GM21786 (cell line): ENCODE measurements around the gene MSH6.
A peak's percentile ranks its signal among the peaks of the same experiment; 100 is the strongest.

ENCODE experiments used
- ATAC-seq: cut with Tn5 transposase; IDR thresholded peaks from one replicate; pipeline ENCODE4 v1.9.1; 2021; ENCODE audit not compliant: unreplicated experiment

The MSH6 gene, protein sequence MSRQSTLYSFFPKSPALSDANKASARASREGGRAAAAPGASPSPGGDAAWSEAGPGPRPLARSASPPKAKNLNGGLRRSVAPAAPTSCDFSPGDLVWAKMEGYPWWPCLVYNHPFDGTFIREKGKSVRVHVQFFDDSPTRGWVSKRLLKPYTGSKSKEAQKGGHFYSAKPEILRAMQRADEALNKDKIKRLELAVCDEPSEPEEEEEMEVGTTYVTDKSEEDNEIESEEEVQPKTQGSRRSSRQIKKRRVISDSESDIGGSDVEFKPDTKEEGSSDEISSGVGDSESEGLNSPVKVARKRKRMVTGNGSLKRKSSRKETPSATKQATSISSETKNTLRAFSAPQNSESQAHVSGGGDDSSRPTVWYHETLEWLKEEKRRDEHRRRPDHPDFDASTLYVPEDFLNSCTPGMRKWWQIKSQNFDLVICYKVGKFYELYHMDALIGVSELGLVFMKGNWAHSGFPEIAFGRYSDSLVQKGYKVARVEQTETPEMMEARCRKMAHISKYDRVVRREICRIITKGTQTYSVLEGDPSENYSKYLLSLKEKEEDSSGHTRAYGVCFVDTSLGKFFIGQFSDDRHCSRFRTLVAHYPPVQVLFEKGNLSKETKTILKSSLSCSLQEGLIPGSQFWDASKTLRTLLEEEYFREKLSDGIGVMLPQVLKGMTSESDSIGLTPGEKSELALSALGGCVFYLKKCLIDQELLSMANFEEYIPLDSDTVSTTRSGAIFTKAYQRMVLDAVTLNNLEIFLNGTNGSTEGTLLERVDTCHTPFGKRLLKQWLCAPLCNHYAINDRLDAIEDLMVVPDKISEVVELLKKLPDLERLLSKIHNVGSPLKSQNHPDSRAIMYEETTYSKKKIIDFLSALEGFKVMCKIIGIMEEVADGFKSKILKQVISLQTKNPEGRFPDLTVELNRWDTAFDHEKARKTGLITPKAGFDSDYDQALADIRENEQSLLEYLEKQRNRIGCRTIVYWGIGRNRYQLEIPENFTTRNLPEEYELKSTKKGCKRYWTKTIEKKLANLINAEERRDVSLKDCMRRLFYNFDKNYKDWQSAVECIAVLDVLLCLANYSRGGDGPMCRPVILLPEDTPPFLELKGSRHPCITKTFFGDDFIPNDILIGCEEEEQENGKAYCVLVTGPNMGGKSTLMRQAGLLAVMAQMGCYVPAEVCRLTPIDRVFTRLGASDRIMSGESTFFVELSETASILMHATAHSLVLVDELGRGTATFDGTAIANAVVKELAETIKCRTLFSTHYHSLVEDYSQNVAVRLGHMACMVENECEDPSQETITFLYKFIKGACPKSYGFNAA (N-terminal part only)

DNA sequence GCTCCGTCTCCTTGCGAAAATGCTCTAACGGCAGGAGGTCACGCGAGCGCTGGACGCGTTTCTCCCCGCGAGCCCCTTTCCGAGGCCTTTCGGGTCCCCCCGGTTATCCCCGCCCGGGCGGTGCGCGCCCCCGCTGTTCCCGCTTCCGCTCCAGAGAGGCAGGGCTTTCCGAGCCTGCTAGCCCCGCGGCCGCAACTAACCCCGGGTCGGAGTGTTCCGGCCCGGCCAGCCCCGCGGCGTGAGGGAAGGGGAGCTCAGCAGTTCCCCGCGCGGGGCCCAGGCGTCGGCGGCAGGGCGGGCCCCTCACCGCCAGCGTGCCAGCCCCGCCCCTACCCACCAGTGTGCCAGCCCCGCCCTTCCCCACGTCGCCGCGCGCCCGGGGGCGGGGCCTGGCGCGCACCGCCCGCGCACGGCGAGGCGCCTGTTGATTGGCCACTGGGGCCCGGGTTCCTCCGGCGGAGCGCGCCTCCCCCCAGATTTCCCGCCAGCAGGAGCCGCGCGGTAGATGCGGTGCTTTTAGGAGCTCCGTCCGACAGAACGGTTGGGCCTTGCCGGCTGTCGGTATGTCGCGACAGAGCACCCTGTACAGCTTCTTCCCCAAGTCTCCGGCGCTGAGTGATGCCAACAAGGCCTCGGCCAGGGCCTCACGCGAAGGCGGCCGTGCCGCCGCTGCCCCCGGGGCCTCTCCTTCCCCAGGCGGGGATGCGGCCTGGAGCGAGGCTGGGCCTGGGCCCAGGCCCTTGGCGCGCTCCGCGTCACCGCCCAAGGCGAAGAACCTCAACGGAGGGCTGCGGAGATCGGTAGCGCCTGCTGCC lies at the start of gene MSH6:
MSH6 (plus strand) TSS at position 475 of the 815 bp plus-strand sequence; CDS start at position 564, 89 bp downstream.
- ATAC-seq, result peak; percentile 85

GRCh38 chr2:47735136-47735869 lies 47.6 kb upstream of the MSH6 start:
- ATAC-seq, result peak; percentile 15

GRCh38 chr2:47735912-47736311 lies 47.0 kb upstream of the MSH6 start:
- peak; percentile 60 for ATAC-seq

- ATAC-seq, result no peak
These were observed 45.6 kb upstream of the MSH6 start for GRCh38 chr2:47737191-47737975.

GRCh38 chr2:47738331-47738730 lies 44.6 kb upstream of the MSH6 start:
- no peak for ATAC-seq

DNA sequence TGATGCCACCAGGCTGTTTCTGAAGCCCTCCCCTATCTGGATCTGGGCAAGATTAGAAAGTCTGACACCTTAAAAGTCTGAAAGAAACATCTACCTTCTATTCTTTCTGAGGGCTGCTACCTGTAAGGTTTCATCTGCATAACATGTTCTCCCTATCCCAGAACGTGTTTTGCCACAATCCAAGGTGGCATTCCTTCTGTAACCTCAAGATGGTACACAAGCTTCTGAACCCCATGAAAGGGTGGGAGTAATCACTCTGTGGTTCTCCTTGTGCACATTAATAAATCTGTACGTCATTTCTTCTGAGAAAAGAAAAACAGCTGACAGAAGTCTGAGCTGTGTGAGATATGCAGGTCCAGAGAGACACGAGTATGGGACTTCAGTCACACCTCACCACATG lies 41.8 kb upstream of the MSH6 start:
- no peak for ATAC-seq

DNA sequence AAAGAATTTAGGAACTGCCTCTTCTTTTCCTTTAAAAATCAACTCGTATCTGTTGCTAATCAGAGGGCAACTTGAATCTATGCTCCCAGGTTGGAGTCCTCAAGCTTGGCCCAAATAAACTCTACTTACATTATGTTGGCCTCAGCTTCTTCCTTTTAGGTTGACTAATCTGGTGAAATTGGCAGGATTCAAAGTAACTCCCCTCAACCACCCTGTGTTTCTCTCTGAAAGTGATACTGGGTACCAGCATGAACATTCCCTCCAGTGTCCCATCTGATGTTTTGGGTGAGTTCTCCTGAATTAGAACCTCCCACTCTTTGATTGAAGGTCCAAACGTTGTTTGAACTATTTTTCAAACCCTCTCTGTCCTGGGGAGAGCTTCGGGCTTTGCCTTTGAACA lies 41.3 kb upstream of the MSH6 start:
- no peak for ATAC-seq

DNA sequence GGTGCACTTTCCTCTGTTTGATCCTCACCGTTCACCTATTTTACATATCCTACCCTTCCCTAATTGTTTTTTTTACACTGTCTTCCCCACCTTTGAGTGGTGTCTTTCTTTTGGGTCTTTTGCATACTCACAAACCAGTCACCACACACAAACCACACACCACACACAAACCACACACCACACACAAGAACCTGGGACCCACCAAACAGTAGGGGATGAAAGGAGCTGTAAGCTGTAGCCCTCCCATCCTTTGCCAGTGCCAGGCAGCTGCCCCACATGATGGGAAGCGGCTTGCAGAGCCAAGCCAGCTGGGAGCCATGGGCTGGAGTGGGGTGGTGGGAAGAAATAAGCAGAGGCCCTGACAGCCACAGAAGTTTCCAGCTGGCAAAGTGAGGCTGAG lies 38.9 kb upstream of the MSH6 start:
- ATAC-seq, result no peak

GRCh38 chr2:47747878-47748277 lies 35.1 kb upstream of the MSH6 start:
- ATAC-seq, result no peak

DNA sequence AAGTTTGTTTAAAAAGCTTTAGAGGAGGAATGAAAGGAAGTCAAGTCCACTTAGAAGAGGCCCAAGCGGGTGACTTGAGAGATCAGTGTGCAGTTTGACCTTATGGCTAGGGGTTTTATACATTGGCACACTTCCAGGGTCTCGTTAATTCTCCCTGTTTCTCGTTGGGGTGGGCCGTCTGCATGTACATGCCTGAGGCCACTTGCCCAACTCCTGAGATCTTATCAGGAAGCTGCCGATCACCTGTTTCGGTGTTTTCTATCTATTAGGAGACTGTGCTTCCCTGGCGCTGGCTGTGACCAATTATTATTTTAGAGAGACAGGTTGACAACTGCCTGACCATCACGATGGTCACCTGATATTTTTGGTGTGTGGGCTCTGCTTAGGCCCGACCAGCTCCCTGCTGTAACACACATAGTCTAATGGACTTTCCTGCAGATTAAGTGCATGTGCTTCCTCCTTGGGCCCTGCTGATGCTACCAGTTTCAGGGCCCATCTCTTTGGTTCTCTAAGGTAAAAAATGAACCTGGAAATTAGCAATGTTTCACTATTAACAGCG lies 31.0 kb upstream of the MSH6 start:
- no peak for ATAC-seq

- no peak for ATAC-seq
These were observed 15.5 kb upstream of the MSH6 start for GRCh38 chr2:47767497-47767844.

DNA sequence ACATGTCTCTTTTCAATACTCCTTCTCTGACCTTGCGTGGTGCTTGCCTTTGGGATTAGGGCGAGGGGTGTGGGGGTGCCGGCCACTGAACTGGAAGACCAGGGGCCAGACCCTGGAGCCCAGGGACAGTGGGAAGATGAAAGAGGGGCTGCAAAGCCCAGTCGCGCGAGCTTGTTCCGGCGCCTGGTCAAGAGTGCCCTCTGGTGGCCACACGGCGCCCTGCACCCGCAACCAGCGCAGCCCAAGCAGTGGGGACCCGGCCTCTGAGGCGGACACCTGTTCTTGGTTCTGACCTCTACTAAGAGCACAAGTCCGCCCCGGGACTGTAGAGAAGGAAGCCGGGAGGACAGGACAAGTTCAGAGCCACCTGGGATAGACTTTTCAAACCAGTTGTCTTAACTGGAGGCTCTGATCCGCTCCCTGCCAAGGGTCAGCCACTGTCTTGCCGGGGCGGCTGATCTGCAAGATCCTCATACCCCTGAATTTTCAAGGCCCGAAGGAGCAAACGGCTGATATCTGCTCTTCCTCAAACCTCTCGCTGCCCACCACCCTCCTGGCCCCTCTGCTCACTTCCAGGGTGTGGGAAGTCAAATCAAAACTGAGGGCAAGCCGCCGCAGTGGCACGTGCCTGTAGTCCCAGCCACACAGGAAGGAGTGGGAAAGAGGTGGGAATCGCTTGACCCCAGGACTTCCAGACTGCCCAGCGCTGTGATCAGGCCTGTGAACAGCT lies 14.9 kb upstream of the MSH6 start:
- no peak for ATAC-seq

DNA sequence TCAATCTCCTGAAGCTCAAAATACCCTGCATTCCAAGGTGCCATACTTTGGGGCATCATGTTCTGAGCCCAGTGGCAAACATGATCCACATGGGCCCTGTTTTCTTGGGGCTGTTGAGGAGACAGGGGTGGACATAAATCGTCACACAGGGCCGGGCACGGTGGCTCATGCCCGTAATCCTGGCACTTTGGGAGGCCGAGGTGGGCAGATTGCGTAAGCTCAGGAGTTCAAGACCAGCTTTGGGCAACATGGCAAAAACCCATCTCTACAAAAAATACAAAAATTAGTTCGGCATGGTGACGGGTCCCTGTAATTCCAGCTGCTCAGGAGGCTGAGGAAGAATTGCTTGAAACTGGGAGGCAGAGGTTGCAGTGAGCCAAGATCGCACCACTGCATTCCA lies 13.6 kb upstream of the MSH6 start:
- no peak for ATAC-seq

DNA sequence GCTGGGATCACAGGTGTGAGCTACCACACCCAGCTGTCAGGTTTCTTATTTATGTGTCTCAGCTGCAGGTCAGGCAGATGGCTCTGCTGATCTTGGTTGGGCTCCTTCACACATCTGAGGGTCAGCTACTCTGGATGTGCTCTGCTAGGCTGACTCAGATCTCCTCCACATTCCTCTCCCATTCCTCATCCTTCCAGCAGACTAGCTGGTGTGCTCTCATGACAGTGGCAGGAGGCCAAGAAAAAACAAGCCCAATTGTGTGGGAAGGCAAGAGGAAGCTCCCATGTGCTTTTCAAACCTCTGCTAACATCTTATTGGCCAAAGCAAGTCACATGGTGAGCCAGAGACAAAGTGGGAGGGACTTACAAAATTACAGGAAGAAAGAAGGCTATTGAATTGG lies 11.7 kb upstream of the MSH6 start:
- no peak for ATAC-seq

DNA sequence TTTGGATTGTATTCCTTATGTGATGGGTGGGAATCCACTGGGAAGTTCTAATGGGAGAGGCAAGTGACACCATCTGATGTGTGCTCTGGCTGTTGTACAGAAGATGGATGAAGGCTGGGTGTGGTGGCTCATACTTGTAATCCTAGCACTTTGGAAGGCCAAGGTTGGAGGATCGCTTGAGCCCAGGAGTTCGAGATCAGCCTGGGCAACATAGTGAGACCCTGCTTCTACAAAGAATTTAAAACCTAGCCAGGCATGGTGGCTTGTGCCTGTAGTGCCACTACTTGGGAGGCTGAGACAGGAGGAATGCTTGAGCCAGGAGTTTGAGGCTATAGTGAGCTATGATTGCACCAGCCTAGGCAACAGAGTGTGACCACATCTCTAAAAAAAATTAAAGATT lies 10.6 kb upstream of the MSH6 start:
- ATAC-seq, result no peak

DNA sequence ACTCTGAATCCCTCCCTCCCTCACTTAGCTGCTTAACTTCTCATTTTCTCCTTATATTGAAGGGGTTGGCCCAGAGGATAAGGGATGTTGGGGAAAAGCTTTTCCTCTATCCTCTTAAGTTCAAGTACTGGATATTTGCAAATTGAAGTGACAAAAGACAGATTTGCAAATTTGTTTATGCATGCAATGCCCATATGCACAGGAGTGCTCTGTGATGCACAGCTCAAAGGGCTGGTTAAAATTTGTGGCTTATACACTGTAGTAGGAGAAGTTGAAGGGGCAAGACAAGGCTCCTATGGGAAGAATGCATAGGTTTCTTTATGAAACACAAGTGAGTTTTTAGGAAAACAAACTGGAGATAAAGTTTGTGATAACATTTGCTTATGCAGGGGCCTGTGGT lies 8.4 kb upstream of the MSH6 start:
- ATAC-seq, result no peak

- no peak for ATAC-seq
These were observed 5.5 kb upstream of the MSH6 start for GRCh38 chr2:47777277-47777937.
